Activated CD8-positive, alpha-beta memory T cell treated with anti-CD3 and anti-CD28 coated beads, Interleukin-2, amount 50 U/mL, for 1 hour (primary cell): ENCODE measurements around the gene ALDH1A3.

ENCODE experiments used
- DNase-seq: peaks from one replicate; pipeline ENCODE4 v3.0.0-alpha.2; 2020; ENCODE audit errors: extremely low read depth

Gene ALDH1A3

DNA sequence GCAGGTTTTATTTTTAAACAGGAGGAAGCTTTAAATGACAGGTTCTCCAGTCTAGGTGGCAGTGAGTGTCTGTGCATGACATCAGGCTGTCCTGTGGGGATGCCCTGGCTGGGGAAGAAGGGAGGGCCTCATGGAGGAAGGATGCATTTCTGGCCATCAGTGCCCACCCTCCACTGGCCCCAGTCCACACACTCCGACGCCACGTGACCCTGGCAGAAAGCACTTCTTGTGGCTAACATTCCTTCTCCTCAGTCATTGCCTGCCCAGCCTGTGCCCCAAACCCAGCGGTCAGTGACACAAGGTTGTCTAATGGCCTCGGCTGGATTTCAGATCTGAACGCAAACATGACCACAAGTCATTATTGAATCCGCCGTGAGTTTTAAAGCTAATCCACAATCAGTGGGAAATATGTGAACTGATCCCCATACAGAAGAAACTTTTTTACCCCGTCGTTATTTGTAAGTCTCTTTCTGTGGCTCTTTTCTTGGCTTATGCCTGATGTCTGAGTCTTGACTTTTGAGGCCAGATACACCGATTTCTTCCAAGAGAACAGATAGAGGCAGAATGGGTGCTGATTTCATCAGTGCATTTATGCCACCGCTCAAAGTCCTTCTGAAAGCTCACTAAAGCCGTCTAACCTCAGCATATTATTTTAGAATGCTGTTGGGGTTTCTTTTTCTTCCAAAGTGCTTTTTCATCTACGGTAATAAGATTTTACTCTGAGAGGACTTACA, 22.2 kb downstream of the ALDH1A3 start:
- DNase-seq, result no peak

DNA sequence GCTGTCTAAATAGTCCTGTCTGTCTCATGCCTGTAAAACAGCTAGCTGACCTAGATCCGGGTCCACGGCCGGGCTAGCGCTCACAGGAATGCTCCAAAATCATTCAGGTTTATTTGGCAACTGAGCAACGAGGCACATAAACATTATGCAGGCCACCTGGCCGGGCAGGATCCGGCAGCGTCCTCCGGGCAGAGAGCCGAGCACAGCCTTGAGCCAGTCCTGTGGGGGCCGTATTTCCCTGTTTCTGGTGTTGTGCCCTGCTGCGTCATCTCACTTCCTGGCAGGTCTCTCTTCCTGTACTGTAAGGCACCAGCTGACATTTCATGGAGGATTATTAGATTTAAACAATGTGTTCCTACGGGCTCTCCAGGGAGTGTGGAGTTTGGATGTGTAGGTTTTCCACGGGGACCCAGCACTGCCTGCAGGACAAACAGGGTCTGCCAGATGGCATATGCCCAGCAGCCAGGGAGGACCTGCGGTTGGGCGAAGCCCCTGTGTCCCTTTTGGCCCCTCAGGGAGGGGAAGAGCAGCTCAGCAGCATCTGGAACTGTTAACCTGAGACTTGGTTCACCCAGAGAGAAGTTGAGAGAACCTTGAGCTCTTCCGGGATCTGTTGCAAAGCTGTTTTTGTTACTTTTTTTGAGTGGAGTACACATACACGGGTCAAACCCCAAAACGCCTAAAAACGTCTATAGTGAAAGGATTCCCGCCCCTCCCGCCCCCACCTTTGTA, 23.0 kb downstream of the ALDH1A3 start:
- DNase-seq, result no peak

DNA sequence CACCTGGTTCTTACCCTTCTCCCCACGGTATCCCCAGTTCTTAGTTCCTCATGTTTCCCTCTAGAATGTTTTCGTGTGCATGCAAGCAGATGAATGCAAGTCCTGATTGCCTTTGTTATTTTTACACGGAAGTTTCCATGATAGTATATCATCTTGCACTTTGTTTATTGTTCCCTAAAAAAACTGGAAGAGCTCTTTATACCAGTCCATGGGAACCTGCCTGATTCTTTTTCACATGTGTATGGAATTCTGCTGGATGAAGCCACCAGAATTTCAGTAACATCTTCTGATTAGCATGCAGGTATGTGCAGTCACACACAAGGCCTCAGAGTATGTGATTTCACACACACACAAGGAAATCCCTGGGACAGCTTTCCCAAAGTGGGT, 23.5 kb downstream of the ALDH1A3 start:
- DNase-seq, result no peak

- no peak for DNase-seq
These were observed 26.2 kb downstream of the ALDH1A3 start for GRCh38 chr15:100905850-100906249.

GRCh38 chr15:100908466-100908865, 28.8 kb downstream of the ALDH1A3 start:
- no peak for DNase-seq

DNA sequence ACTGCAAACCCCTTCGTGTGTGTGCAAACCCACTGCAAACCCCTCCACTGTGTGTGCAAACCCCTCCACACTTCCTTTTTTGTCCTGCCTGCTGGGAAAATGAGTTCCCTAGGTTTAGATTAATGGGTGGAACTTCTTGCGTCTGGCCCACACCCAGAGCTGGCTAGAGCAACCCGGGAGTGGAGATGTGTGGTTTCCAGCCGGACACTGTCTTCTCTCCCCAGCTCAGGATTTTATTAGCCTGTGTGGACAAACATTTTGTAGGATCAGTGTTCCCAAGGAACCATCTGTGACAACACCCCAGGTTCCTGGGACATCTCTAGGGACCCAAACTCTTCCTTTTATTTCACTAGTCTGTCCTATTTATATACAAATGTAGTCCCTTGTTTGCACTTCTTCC, 29.9 kb downstream of the ALDH1A3 start:
- no peak for DNase-seq

DNA sequence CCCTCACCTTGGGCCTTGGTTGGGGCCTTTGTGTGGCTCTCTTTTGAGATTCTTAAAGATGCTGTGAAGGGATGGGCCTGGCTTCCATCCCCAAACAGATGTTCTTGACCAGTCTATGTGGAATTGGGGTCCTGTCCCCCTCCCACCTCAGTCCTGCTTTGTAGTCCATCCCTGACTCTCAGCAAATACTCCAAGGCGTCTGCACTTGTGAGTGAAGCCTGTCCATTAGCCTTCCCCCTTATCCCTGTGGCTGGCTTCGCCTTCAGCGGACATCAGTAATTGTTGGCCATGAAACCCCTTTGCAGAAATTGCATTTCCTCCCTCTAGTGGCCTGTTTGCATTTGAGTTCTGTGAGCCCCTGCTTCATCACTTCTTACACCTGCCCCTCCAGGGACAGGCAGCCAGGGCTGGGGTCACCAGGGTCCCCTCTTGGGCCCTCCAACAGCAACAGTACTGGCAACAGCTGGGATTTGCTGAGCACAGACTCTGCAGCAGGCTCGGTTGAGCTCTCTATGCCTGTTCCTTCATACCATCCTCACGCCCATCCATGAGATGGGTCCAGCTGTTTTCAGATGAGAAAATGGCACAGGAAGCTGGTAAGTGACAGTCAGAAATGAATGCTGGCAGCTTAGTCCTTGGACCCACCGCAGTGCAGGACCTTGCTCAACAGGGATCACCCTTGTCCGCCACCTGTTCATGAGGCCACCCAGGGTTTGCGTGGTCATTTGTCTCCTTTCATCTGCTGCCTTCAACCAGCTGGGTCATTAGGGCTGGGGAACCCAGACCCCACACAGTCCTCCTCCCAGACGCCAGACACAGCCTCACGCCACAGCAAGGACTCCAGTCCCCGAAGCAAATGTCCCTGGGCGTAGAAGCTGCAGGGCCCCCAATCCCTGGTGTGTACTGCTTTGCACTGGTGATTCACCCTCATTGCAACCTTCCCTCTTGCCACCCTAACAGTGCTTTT, 30.6 kb downstream of the ALDH1A3 start:
- DNase-seq, result no peak

DNA sequence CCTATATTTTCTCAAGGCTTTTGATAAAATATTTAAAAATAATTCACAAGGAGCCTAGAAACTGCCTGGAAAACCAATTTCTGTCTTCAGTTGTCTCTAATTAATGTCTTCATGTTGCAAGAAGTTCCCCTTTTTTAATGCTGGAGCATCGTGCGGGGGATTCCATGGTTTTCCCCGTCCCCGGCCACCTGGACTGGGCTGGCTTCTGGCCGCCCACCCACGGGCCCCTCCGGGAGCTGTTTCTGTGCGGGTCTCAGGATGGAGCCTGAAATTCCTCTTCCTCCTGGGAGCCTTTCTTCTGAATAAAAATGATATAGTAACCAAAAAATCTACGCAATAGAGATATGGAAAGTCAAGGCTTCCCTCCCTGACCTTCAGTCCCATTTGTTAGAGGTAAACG, 31.5 kb downstream of the ALDH1A3 start:
- DNase-seq, result no peak

- DNase-seq, result no peak
These were observed 34.3 kb downstream of the ALDH1A3 start for GRCh38 chr15:100913961-100914360.

DNA sequence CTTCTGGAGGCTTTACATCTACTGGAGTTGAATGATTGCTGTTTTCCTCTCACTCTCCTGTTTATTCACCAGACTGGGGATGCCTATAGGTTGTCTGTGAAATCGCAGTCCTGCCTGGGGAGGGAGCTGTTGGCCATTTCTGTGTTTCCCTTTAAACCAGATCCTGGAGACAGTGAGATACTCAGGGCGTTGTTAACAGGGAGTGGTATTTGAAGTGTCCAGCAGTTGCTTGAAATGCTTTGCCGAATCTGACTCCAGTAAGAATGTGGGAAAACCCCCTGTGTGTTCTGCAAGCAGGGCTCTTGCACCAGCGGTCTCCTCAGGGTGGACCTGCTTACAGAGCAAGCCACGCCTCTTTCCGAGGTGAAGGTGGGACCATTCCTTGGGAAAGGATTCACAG, 35.2 kb downstream of the ALDH1A3 start:
- no peak for DNase-seq

- DNase-seq, result peak; percentile 4
These were observed 38.5 kb downstream of the ALDH1A3 start for GRCh38 chr15:100918034-100918689.

GRCh38 chr15:100918690-100919480, 39.3 kb downstream of the ALDH1A3 start, which contains the start of gene LRRK1:
Gene LRRK1, plus strand, starts transcription at chr15:100919357. Its CDS starts 5,276 bp downstream, at chr15:100924633.
- no peak for DNase-seq

DNA sequence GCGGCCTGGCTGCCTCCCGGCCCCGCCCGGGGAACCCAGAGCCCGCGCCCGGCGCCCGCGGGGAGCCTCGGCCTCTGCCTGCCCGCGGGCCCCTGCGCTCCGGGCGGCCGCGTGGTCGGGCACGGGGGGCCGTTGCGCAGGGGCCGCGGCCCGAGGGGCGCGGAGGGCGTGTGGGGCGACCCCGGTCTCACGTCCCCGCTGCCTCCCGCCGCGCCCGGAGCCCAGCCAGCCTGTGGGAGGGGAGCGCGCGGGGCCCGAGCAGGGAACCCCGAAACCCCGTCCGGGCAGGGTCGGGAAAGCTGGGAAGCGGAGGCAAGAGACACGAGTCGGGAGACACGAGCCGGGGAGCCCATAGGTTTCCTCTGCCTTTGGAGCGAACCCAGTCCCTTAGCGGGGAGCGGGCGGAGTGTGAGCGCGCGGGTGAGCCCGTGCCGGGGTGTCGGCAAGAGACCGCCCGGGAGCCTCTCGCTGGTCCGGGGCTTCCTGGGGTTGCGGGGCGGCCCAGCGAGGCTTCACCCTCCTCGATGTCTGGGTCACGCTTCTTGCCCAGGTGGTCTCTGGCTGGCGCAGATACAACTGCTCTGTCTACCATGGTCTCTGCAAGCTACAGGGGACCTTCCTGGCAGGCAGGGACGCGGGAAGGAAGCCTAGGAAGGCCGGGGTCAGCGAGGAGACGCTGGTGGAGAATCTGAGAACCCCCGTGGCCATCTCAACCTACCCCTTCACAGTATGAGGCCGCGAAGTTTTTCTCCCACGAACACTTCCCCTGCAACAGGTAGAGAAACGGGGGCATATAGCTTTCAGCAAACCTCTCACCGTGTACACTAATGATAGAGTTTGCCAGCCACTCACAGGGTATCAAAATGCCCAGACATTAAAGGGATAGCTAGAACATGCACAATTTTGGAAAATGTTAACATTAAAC, 40.1 kb downstream of the ALDH1A3 start:
- no peak for DNase-seq

DNA sequence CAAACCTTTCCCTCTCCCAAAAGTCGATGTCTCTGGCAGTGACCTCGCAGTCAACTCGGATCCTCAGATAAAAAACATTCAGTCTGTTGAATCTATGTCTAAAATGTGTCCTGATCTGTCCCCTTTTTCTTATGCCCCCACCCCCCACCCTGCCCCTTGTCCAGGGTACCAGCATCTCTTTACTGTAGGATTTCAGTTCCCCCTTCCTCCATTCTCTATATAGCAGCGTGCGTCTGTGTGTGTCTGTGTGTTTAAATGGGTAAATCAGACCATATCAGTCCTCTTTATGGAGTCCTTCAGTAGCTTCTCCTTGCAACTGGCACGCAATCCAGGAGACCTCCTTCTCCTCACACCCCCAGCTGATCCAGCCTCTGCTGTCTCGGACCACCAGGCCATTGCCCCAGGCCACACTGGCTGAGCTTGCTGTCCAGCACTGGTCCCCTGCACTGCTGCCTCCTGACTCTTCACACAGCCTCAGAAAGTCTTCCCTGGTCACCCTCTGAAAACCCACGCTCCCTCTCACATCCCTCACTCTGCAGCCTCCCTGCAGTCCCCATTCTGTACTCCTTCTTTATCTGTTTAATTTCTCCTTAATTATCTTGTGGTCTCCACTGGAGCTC, 41.0 kb downstream of the ALDH1A3 start:
- no peak for DNase-seq

DNA sequence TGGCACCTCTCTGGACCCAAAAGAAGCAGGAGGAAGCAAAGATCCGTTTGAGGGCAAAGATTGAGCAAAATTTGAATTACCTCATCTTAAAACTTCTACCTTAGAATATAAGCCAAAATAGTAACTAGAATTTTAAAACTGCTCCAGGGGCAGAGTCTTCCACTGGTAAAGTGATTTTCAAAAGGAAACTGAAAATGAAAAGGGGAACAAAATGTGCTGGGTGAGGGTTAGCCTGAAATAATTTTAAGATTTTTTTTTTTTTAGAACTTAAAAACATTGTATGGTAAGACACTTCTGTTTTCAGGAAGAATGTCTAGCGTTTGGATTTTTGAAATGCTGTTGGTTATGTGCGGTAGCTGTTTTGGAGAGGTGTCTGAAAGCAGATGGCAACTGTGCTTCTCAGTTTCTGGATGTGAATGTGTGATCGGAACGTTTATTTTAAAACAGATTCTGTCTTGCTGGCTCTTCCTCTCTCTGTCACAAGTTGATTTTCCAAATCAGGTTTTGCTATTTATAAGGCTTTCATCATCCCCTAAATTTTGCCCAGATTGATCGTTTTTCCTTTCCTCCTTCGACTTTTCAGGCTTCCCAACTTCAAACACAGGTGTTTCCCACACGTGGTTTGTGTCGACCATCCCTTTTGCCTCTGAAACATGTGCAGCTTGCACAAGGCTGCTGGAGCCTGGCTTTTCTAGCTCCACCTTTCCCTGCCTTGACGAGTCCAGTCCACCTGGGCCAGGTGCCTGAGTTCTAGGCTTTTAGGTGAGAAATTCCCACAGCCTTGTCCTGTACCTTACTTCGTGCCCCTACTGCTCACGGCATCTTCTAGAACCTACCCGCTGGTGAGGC, 42.8 kb downstream of the ALDH1A3 start:
- DNase-seq, result no peak

GRCh38 chr15:100923076-100923475, 43.4 kb downstream of the ALDH1A3 start:
- no peak for DNase-seq

GRCh38 chr15:100923902-100924301, 44.3 kb downstream of the ALDH1A3 start:
- no peak for DNase-seq

DNA sequence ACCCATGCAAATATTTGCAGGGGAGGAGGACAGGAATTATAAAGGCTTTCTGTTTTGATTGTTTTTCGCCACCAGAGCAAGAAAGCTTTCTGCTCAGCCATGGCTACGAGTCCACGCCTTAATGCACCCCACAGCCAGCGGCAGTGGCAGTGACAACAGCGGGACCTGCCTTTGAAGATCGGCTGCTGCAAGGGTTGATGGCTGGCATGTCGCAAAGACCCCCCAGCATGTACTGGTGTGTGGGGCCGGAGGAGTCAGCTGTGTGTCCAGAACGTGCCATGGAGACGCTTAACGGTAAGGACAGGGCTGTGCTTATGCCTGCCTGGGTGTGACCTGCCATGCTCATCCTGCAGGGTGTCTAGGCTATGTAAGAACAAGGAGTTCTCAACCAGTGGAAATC, 44.8 kb downstream of the ALDH1A3 start:
- DNase-seq, result no peak
